H9 (cell line): ENCODE results near the gene NOS3. TPM values are rescaled to one million over a fixed set of nuclear protein-coding genes. Genes with fewer than 3 reads are reported as not detected.

ENCODE experiments used
- DNase-seq: peaks from one replicate; pipeline ENCODE4 v3.0.0-alpha.2; 2017
- H2AFZ ChIP-seq: one replicate; pipeline ENCODE4 v1.6.1; 2013; ENCODE audit warnings: mild to moderate bottlenecking, low read length, control low read depth, moderate library complexity
- H2AK5ac ChIP-seq: 2 replicates; pipeline ENCODE4 v1.6.1; 2013; ENCODE audit warnings: low read length, control low read depth, mixed read lengths; ENCODE audit not compliant: insufficient read length
- H2BK120ac ChIP-seq: one replicate; pipeline ENCODE4 v1.6.1; 2013; ENCODE audit warnings: low read depth, mild to moderate bottlenecking, low read length, control low read depth, inconsistent platforms; ENCODE audit not compliant: poor library complexity, severe bottlenecking
- H2BK12ac ChIP-seq: 2 replicates; pipeline ENCODE4 v1.6.1; 2013; ENCODE audit warnings: low read length, control low read depth, mixed read lengths, low read depth; ENCODE audit not compliant: insufficient read length
- H2BK15ac ChIP-seq: 2 replicates; pipeline ENCODE4 v1.6.1; 2013; ENCODE audit warnings: low read depth, low read length, control low read depth
- H2BK20ac ChIP-seq: one replicate; pipeline ENCODE4 v1.6.1; 2013; ENCODE audit warnings: low read depth, mild to moderate bottlenecking, low read length, control low read depth, inconsistent platforms; ENCODE audit not compliant: poor library complexity, severe bottlenecking
- H2BK5ac ChIP-seq: 2 replicates; pipeline ENCODE4 v1.6.1; 2013; ENCODE audit warnings: low read length, control low read depth, mixed read lengths; ENCODE audit not compliant: insufficient read length
- H3K14ac ChIP-seq: 2 replicates; pipeline ENCODE4 v1.6.1; 2013; ENCODE audit warnings: low read length, control low read depth; ENCODE audit not compliant: insufficient read depth
- H3K18ac ChIP-seq: 2 replicates; pipeline ENCODE4 v1.6.1; 2013; ENCODE audit warnings: low read depth, mild to moderate bottlenecking, mixed read lengths, low read length, control low read depth; ENCODE audit not compliant: insufficient read length
- H3K23ac ChIP-seq: 2 replicates; pipeline ENCODE4 v1.6.1; 2013; ENCODE audit warnings: low read length, control low read depth, mixed read lengths, low read depth; ENCODE audit not compliant: insufficient read length
- H3K23me2 ChIP-seq: 2 replicates; pipeline ENCODE4 v1.6.1; 2013; ENCODE audit warnings: low read depth, mild to moderate bottlenecking, mixed read lengths, low read length, control low read depth; ENCODE audit not compliant: insufficient read length, poor library complexity, severe bottlenecking
- H3K27ac ChIP-seq: 2 replicates; pipeline ENCODE4 v1.5.1; 2013; ENCODE audit warnings: low read length, control low read depth, mixed read lengths, low read depth; ENCODE audit not compliant: insufficient read length
- H3K27me3 ChIP-seq: 2 replicates; pipeline ENCODE4 v1.6.1; 2013; ENCODE audit warnings: low read length, control low read depth, inconsistent platforms; ENCODE audit not compliant: insufficient read depth
- H3K4ac ChIP-seq: 2 replicates; pipeline ENCODE4 v1.6.1; 2013; ENCODE audit warnings: low read depth, mild to moderate bottlenecking, control low read depth, inconsistent platforms, low read length, moderate library complexity
- H3K4me1 ChIP-seq: 2 replicates; pipeline ENCODE4 v1.6.1; 2013; ENCODE audit warnings: low read length, control low read depth, inconsistent platforms; ENCODE audit not compliant: insufficient read depth
- H3K4me2 ChIP-seq: 2 replicates; pipeline ENCODE4 v1.6.1; 2013; ENCODE audit warnings: low read length, control low read depth, mixed read lengths; ENCODE audit not compliant: insufficient read length, insufficient read depth
- H3K56ac ChIP-seq: 2 replicates; pipeline ENCODE4 v1.6.1; 2013; ENCODE audit warnings: low read depth, mild to moderate bottlenecking, mixed read lengths, low read length, control low read depth; ENCODE audit not compliant: insufficient read length
- H3K79me1 ChIP-seq: 2 replicates; pipeline ENCODE4 v1.6.1; 2013; ENCODE audit warnings: low read depth, mild to moderate bottlenecking, moderate library complexity, low read length, control low read depth, inconsistent platforms; ENCODE audit not compliant: insufficient read depth, poor library complexity, severe bottlenecking
- H3K79me2 ChIP-seq: 2 replicates; pipeline ENCODE4 v1.6.1; 2013; ENCODE audit warnings: low read length, control low read depth, inconsistent platforms; ENCODE audit not compliant: insufficient read depth
- H3K9ac ChIP-seq: 2 replicates; pipeline ENCODE4 v1.6.1; 2013; ENCODE audit warnings: low read length, control low read depth, mixed read lengths; ENCODE audit not compliant: insufficient read length; ENCODE audit errors: extremely low read depth
- H3K9me3 ChIP-seq: one replicate; pipeline ENCODE4 v1.6.1; 2013; ENCODE audit warnings: low read depth, low read length, inconsistent platforms; ENCODE audit not compliant: control insufficient read depth
- H3T11ph ChIP-seq: one replicate; pipeline ENCODE4 v1.6.1; 2013; ENCODE audit warnings: mild to moderate bottlenecking, low read length, control low read depth, inconsistent platforms
- H4K20me1 ChIP-seq: one replicate; pipeline ENCODE4 v1.6.1; 2013; ENCODE audit not compliant: control insufficient read depth, insufficient read length, insufficient read depth
- H4K5ac ChIP-seq: 2 replicates; pipeline ENCODE4 v1.6.1; 2013; ENCODE audit warnings: low read depth, mild to moderate bottlenecking, mixed read lengths, low read length, control low read depth; ENCODE audit not compliant: insufficient read length
- H4K8ac ChIP-seq: replicated peaks from 2 replicates; pipeline ENCODE4 v1.6.1; 2013; ENCODE audit warnings: low read length, control low read depth, mixed read lengths, low read depth; ENCODE audit not compliant: insufficient read length
- H4K91ac ChIP-seq: 2 replicates; pipeline ENCODE4 v1.6.1; 2013; ENCODE audit warnings: low read depth, mild to moderate bottlenecking, moderate library complexity, mixed read lengths, low read length, control low read depth; ENCODE audit not compliant: insufficient read length
- H3K27ac Mint-ChIP-seq, 3 experiments: 2 replicates in 2 of 3; 3 replicates in 1 of 3; pipeline ENCODE4 v1.8.0; 2020 to 2021; ENCODE audit warnings: mixed read lengths in 3 of 3, mild to moderate bottlenecking in 1 of 3, moderate library complexity in 1 of 3
- H3K27me3 Mint-ChIP-seq: 2 replicates; pipeline ENCODE4 v1.8.0; 2021; ENCODE audit warnings: low read depth, mild to moderate bottlenecking, moderate library complexity, mixed read lengths
- H3K36me3 Mint-ChIP-seq, 3 experiments: 2 replicates in 2 of 3; 3 replicates in 1 of 3; pipeline ENCODE4 v1.8.0; 2020 to 2021; ENCODE audit warnings: low read depth in 3 of 3, mixed read lengths in 3 of 3; ENCODE audit not compliant: insufficient read depth in 1 of 3
- H3K4me1 Mint-ChIP-seq, 2 experiments: 2 replicates each; pipeline ENCODE4 v1.8.0; 2020; ENCODE audit warnings: mixed read lengths in 2 of 2
- H3K4me3 Mint-ChIP-seq, 2 experiments: 2 replicates in 1 of 2; 3 replicates in 1 of 2; pipeline ENCODE4 v1.8.0; 2020 to 2021; ENCODE audit warnings: mild to moderate bottlenecking in 2 of 2, mixed read lengths in 2 of 2, moderate library complexity in 1 of 2
- H3K9me3 Mint-ChIP-seq, 2 experiments: 2 replicates in 1 of 2; 3 replicates in 1 of 2; pipeline ENCODE4 v1.8.0; 2020; ENCODE audit warnings: mild to moderate bottlenecking in 2 of 2, mixed read lengths in 2 of 2, moderate library complexity in 1 of 2
- CTCF ChIP-seq: fragments of 200-600 bp; sonication (generic); conservative IDR thresholded peaks from 3 replicates; pipeline ENCODE4 v1.8.0; 2021; ENCODE audit warnings: antibody characterized with exemption, mild to moderate bottlenecking
- WGBS: extraction: QIAGEN DNeasy Blood & Tissue Kit; methylation state at CpG from one replicate; pipeline ENCODE4 v1.1.7; 2013; ENCODE audit warnings: missing lambda C conversion rate, low lambda C conversion rate, mixed read lengths; ENCODE audit not compliant: insufficient read length; ENCODE audit errors: extremely low coverage; 5-methylcytosine and 5-hydroxymethylcytosine counted together
- total RNA-seq: library from RNA; stranded (reverse); gene quantifications from 2 replicates; pipeline ENCODE4 v1.2.1, GENCODE V29; 2021

Gene NOS3
- total RNA-seq, 1 experiment from 2014 or later = 4.5 TPM

GRCh38 chr7:151035026-151035717 is 44.4 kb downstream of the NOS3 start:
- Histone ChIP-seq H3K9me3 (no peaks in the 10 kb centered on the region), H2AK5ac (no peak overlapping the region), H2BK12ac (no peak overlapping the region), H3K79me2 (no peaks in the 10 kb centered on the region), H3K27ac (no peak overlapping the region), H3K79me1 (no peaks in the 10 kb centered on the region), H4K91ac (no peak overlapping the region), H2BK20ac (no peak overlapping the region), H2AFZ (no peak overlapping the region), H3K23ac (no peak overlapping the region), H2BK120ac (no peak overlapping the region), H3K56ac (no peak overlapping the region), H4K8ac (no peak overlapping the region), H3K4me1 (no peaks in the 10 kb centered on the region), H3K14ac (no peak overlapping the region), H3K4ac (no peak overlapping the region), H4K20me1 (no peaks in the 10 kb centered on the region), H3K4me2 (no peak overlapping the region), H2BK15ac (no peak overlapping the region), H3K23me2 (no peaks in the 10 kb centered on the region), H4K5ac (no peak overlapping the region), H2BK5ac (no peak overlapping the region), H3K18ac (no peak overlapping the region), H3K27me3 (no peaks in the 10 kb centered on the region), H3T11ph (no peak overlapping the region), H3K9ac (no peak overlapping the region)
- Mint-ChIP-seq H3K36me3 (peaks cover 0 to 8% (median 4%) of the 10 kb centered on the region in 3 experiments; a peak in 4 of 7 replicates), H3K4me1 (peaks cover 2% of the 10 kb centered on the region in 2 experiments; a peak in 1 of 4 replicates), H3K9me3 (no peaks in the 10 kb centered on the region), H3K27me3 (peaks cover 2% of the 10 kb centered on the region; the same call in 1 of the 2 replicates), H3K4me3 (no peak overlapping the region), H3K27ac (no peak overlapping the region; a peak in 1 of 7 replicates)
- TF ChIP-seq CTCF = no peak
- no CpG with 5 or more reads among the region's 21 CpGs for WGBS
- DNase-seq = no peak
